ENCODE results near the gene RBFOX1.

Gene RBFOX1

GRCh38 chr16:7422036-7422888 is 89.6 kb downstream of the RBFOX1 start:
- DNase-seq = no peak

GRCh38 chr16:7423434-7424044 is 90.9 kb downstream of the RBFOX1 start:
- DNase-seq = no peak

- no peak for DNase-seq
Measured at GRCh38 chr16:7426161-7426560, 93.5 kb downstream of the RBFOX1 start.

- no peak for DNase-seq
Measured at GRCh38 chr16:7431723-7432122, 99.1 kb downstream of the RBFOX1 start.

GRCh38 chr16:7436306-7436705 is 103.7 kb downstream of the RBFOX1 start:
- no peak for DNase-seq

GRCh38 chr16:7437135-7437804 is 104.6 kb downstream of the RBFOX1 start:
- DNase-seq = no peak

- DNase-seq = no peak
Measured at GRCh38 chr16:7437843-7438242, 105.2 kb downstream of the RBFOX1 start.

GRCh38 chr16:7438601-7439000 is 106.0 kb downstream of the RBFOX1 start:
- no peak for DNase-seq

- no peak for DNase-seq
Measured at GRCh38 chr16:7439518-7439917, 106.9 kb downstream of the RBFOX1 start.

- no peak for DNase-seq
Measured at GRCh38 chr16:7440886-7441400, 108.3 kb downstream of the RBFOX1 start.

- DNase-seq = no peak
Measured at GRCh38 chr16:7442050-7442449, 109.4 kb downstream of the RBFOX1 start.

- no peak for DNase-seq
Measured at GRCh38 chr16:7443142-7443541, 110.5 kb downstream of the RBFOX1 start.

GRCh38 chr16:7443648-7444365 is 111.2 kb downstream of the RBFOX1 start:
- DNase-seq = no peak

- DNase-seq = no peak
Measured at GRCh38 chr16:7449306-7449705, 116.7 kb downstream of the RBFOX1 start.

GRCh38 chr16:7449808-7450207 is 117.2 kb downstream of the RBFOX1 start:
- no peak for DNase-seq

- no peak for DNase-seq
Measured at GRCh38 chr16:7450440-7450839, 117.8 kb downstream of the RBFOX1 start.

- DNase-seq = no peak
Measured at GRCh38 chr16:7452090-7452489, 119.4 kb downstream of the RBFOX1 start.

- no peak for DNase-seq
Measured at GRCh38 chr16:7456211-7456610, 123.6 kb downstream of the RBFOX1 start.

- DNase-seq = no peak
Measured at GRCh38 chr16:7458144-7458543, 125.5 kb downstream of the RBFOX1 start.

GRCh38 chr16:7470344-7470743 is 137.7 kb downstream of the RBFOX1 start:
- no peak for DNase-seq

- DNase-seq = no peak
Measured at GRCh38 chr16:7471268-7471667, 138.6 kb downstream of the RBFOX1 start.

GRCh38 chr16:7482032-7482431 is 149.4 kb downstream of the RBFOX1 start:
- no peak for DNase-seq

Data from activated T-cell treated with anti-CD3 and anti-CD28 coated beads, Interleukin-2, amount 50 U/mL, for 48 hours (primary cell).